Measurements from ENCODE around the gene HSFX3.
"Not testable (repeated sequence)": the region's sequence is repeated elsewhere in the genome, so short reads cannot be mapped to it uniquely, and the experiment has no call there.

HSFX3 gene, protein sequence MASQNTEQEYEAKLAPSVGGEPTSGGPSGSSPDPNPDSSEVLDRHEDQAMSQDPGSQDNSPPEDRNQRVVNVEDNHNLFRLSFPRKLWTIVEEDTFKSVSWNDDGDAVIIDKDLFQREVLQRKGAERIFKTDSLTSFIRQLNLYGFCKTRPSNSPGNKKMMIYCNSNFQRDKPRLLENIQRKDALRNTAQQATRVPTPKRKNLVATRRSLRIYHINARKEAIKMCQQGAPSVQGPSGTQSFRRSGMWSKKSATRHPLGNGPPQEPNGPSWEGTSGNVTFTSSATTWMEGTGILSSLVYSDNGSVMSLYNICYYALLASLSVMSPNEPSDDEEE

GRCh38 chrX:149549701-149550100 lies at the start of gene HSFX3:
HSFX3 (minus strand) TSS chrX:149549924; CDS start chrX:149549852, 72 bp downstream.
- FAIRE-seq: not testable (repeated sequence)

- not testable (repeated sequence) for FAIRE-seq
These were observed 48.9 kb upstream of the HSFX3 start for GRCh38 chrX:149598603-149599002.

DNA sequence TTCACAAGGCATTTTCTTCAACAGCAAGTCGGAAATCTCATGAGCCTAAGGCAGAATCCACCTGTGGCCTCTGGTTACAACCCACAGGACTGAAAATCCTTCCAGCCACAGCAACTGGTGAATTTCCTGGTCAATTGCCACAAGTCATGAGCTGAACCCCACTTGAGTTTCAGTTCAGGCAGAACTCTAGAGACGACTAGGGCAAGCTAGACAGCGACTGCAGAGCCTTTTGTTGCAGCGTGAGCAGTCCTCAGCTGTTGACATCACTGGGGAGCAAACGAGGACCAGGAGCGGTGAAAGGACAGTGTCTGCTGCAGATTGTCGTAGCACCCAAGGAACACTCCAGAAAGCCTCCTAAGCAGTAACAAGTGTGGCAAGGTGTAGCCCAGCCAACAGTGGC lies 46.2 kb upstream of the HSFX3 start:
- FAIRE-seq: not testable (repeated sequence)

- not testable (repeated sequence) for FAIRE-seq
These were observed 45.5 kb upstream of the HSFX3 start, which contains the start of gene HSFX2 for GRCh38 chrX:149595214-149595613. HSFX2 (minus strand) TSS chrX:149595314; CDS start chrX:149594700, 614 bp downstream.

DNA sequence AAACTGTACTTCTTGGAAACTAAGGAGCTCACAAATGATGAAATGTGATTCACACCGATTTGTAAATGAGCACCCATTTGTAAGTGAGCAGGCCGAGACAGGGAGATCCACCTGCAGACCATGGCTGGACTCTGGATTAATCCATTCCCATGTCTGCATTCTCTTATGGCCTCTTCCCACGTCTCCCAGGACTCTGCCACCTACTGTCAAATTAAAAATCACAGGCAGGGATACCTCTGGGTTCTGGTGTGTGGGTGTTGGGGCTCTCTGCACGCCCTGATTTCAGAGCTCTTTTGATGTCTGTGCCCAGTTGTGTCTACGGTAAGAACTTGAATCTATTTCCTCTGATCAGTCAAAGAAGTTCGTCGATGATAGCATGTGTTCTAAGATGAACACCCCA lies 41.3 kb upstream of the HSFX3 start:
- FAIRE-seq: not testable (repeated sequence)

- not testable (repeated sequence) for FAIRE-seq
These were observed 37.6 kb upstream of the HSFX3 start, which contains the start of gene MAGEA9B for GRCh38 chrX:149587359-149587758. MAGEA9B (minus strand) TSS chrX:149587459; CDS start chrX:149583179, 4,280 bp downstream.

DNA sequence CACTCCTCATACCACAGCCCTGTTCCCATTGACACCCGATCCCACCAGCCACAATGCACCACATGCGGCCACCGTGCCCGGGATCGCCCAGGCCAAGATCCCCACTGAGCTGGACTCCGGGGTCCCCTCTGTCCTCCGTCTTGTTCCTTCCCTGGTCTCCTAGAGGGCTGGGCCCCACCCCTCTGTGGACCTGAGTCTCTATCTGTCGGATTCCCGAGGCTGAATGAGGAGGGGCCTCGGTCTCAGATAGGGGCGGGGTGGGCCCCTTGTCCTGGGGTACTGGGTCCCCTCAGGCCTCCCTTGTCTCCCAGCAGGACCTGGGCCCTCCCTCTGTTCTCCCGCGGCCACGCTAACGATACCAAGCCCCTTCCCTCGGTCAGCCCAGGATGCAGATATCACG lies 35.9 kb upstream of the HSFX3 start:
- not testable (repeated sequence) for FAIRE-seq

GRCh38 chrX:149573456-149573855 lies 23.7 kb upstream of the HSFX3 start:
- FAIRE-seq: not testable (repeated sequence)

DNA sequence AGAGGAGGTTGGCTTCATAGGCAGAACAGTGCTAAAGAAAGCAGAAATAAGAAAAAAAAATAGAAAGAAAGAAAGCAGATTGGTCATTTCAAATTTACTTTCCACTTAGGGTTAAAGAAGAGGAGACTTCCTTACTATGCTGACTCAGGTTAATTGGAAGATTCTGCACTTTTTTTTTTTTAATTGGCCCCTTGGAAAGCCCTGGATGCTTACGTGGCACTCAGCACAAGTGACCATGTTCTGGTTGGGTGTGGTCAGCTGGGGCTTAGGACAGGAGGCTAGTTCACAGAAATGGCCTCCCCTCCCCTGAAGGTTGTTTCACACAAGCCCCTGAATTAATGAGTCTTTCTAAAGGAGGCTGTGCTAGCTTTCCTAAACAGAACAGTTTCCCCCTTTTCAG lies 23.0 kb upstream of the HSFX3 start:
- no peak for FAIRE-seq

DNA sequence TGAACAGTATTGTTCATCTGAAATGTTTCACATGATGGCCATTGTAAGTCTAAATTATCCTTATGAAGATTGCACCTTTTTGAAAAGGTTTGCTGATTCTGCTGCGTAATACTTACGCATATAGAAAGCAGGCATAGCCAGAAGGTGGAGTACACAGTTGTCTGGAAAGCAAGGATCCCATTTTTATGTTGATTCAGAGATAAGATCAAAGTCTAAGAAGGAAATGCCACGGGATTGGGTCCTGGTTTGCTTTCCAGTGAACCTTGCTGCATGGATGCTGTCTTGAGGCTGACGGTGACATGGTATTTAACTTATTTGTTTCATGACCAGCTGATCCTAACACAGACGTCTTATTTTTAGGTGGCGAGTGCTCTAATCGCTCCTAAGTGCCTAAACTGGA lies 22.0 kb upstream of the HSFX3 start:
- no peak for FAIRE-seq

GRCh38 chrX:149570668-149571067 lies 20.9 kb upstream of the HSFX3 start:
- FAIRE-seq: no peak

- no peak for FAIRE-seq
These were observed 20.0 kb upstream of the HSFX3 start for GRCh38 chrX:149569770-149570169.

GRCh38 chrX:149568701-149569296 lies 19.1 kb upstream of the HSFX3 start:
- FAIRE-seq: no peak

DNA sequence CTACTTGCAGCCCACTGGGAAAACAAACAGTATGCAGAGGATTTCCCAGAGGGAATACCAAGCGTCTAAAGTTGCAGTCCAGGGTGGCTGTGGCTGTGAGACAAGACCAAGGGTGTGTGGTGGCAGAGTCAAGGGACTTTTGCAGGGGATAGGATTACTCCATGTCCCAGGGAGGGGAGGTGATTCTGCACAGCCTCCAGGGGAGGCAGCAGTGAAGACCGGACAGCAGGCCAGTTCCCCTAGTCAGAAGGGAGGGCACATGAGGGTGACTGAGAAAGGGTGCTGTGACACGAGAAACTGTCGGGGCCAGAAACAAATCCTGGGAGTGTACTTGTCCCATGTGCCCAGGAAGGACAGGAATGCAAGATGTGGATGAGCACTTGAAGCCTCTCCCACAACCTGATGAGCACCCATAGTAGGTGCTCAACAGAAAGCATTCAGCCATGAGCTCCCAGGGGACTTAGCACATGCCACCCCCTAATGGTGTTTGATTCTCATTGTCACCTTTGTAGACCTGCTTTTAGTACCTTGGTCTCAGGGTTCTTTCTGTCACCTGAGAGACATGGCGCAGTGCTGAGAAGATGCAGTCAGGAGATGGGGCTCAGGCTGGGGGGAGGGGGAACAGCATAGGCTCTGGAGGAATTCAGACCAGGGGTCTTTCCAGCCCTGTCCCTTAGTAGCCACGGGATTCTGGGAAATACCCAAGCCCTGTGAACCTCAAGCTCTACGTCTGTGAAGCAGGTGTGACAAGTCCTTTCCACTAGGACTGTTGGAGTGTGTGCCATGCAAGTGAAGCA lies 18.1 kb upstream of the HSFX3 start:
- FAIRE-seq: no peak

- no peak for FAIRE-seq
These were observed 13.6 kb upstream of the HSFX3 start for GRCh38 chrX:149563359-149563758.

- FAIRE-seq: not testable (repeated sequence)
These were observed 5.5 kb upstream of the HSFX3 start for GRCh38 chrX:149555251-149555650.

- not testable (repeated sequence) for FAIRE-seq
These were observed 2.2 kb upstream of the HSFX3 start for GRCh38 chrX:149551939-149552248.

- FAIRE-seq: not testable (repeated sequence)
These were observed 1.7 kb upstream of the HSFX3 start for GRCh38 chrX:149551245-149551938.

- not testable (repeated sequence) for FAIRE-seq
These were observed 730 bp upstream of the HSFX3 start for GRCh38 chrX:149550454-149550853.

GRCh38 chrX:149547782-149548181 lies 1.9 kb downstream of the HSFX3 start:
- FAIRE-seq: not testable (repeated sequence)

- not testable (repeated sequence) for FAIRE-seq
These were observed 2.8 kb downstream of the HSFX3 start for GRCh38 chrX:149546962-149547361.

All from A204.1 (cell line).